Measurements from ENCODE around the gene NCAM2.

The NCAM2 gene

DNA sequence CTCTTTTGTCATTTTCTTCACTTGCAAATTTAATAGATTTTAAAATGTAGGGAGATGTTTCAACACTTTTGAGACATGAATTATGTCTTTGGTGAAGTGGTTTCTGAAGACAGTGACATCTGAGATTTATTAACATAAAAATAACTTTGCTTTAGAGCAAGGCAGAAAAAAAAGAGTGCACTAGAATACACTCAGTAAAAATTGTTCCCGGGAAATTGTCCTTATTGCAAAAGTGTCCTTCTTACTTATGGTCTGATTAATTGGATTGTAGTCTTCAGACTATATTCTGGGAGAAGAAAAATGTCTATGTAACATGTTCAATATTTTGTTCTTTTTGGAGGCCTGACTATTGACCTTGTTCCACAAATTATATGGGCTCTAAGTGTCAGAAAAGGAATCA is 468.5 kb downstream of the NCAM2 start:
- DNase-seq: no peak

DNA sequence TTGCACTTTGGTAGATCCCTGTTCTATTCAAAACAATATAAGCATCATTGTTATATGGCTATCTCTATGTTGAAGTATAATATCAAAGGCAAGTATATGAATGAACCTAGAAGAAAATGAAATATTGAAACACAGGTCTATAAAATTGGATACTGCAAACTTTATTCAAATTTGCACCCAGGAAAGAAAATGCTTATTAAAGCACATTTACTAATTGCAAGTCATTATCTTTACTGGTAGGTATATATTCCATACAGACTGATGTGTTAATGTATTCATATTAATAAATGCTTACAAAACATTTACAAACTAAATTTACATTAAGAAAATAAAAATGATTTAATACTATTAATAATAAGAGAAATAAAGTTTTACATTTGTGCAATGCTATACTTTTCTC is 469.8 kb downstream of the NCAM2 start:
- no peak for DNase-seq

DNA sequence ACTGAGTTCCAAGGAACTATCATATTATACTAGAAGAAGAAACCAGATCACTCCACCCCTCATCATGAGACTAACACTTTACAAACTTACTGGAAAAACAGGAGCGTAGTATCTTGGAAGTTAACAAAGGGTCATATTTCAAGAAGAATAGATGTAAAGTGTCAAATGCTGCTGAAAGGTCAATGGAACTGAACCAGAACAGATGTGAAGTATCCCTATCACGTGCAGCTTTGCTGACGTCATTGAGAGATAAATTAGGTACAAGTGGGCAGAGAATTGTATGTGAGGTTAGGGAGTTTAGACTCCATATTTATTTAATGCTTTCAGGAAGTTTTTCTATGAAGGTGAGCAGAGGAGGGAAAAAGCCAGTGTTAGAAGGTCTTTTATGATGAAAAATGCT is 483.0 kb downstream of the NCAM2 start:
- no peak for DNase-seq

DNA sequence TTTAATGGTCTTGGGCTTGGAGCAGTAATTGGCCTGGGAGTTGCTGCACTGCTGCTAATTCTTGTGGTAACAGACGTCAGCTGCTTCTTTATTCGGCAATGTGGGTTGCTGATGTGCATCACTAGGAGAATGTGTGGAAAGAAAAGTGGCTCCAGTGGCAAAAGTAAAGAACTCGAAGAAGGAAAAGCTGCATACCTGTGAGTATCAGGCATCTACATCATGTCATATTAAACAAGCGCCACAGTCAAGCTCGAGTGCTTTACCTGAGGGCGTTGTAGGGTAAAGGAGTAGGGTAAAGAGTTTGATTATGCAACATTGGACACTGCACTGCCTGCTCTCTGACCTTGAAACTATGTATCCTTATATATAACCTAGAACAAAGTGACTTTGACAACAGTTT is 510.6 kb downstream of the NCAM2 start:
- DNase-seq: no peak

DNA sequence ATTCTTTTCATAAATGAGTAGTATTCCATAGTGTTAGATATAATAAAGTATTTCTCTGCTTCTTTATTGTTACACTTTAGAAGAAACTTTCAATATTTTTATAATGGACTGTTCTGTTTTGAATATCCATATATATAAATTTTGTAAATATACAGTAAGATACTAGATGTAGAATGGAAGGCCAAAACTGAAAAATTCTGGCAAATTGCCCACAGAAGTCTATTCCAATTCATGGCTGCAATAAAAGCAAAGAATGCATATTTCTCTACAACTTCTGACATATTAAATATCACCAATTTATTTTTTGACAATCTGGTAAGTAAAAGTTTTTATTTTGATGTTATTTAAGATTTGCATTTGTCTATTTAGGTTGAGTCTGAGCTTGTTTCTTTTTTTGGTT is 532.5 kb downstream of the NCAM2 start:
- DNase-seq: no peak

DNA sequence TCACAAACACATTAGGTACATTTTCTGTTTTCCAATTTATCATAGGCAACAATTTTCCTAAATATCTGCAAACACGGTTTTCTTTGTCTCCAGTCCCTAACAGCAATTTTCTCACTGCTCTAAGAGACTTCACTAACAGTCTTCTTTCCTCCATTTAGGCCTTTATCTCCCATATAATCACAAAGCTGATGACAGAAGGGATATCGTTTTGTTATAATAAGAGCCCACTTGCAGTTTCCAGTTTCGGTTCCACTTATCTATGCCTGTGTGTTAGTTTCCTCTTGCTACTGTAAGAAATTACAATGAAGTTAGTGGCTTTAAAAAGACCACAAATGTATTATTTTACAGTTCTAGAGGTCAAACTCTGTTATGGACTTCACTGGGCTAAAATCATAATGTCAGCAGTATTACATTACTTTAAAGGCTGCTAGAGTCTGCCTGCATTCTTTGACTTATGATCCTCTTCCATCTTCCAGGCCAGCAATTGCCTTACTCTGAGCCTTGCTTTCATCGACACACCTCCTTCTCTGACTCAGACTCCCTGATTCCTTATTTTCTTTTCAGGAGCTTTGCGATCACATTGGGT is 549.3 kb downstream of the NCAM2 start:
- no peak for DNase-seq

DNA sequence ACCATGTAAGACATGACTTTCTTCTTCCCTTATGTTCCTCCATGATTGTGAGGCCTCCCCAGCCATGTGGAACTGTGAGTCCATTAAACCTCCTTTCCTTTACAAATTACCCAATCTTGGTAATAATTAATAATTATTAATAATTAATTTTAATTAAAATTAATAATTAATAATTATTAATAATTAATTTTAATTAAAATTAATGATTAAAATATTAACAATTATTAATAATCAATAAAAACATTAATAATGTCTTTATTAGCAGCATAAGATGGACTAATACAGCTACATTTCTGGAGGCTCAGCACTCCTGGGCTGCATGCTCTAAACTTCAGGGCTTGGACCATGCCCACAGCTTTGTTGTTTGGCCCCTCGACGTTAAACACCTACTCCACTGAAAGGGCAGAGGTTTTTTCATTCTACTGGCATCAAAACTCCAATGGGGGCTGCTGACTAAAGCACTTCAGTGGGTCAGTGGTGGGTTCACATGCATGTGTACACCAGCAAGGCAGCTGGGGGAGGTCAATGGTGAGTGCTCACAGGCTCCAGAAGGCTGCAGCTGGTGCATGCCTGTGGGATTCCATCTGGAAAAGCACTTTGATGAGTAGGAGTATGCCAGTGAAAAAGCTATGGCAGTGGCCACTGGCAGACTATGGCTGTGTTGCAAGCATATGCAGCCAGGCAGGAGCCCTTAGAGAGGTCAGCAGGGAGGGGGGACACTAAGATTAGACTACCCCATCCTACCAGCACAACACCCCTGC is 561.3 kb downstream of the NCAM2 start:
- no peak for DNase-seq
